Jurkat, Clone E6-1 (cell line): ENCODE results near the gene FAM81A.
A peak's percentile ranks its signal among the peaks of the same experiment; 100 is the strongest.

Source experiments
- DNase-seq: peaks from one replicate; pipeline ENCODE4 v3.0.0-alpha.2; 2011; ENCODE audit warnings: low read depth, low spot score
- H3K4me3 ChIP-seq: 2 replicates; pipeline ENCODE4 v1.5.1; 2011; ENCODE audit warnings: mild to moderate bottlenecking, low read length, control low read depth, moderate library complexity

Gene FAM81A

GRCh38 chr15:59531066-59531675 is 93.2 kb downstream of the FAM81A start:
- H3K4me3 ChIP-seq, result no peak overlapping the region
- no peak for DNase-seq

- H3K4me3 ChIP-seq, result no peak overlapping the region
- peak; percentile 32 for DNase-seq
Measured at GRCh38 chr15:59532770-59533379, 94.9 kb downstream of the FAM81A start.

GRCh38 chr15:59536553-59536952 is 98.6 kb downstream of the FAM81A start:
- H3K4me3 ChIP-seq, result no peak overlapping the region
- DNase-seq, result no peak

GRCh38 chr15:59537403-59537802 is 99.4 kb downstream of the FAM81A start:
- DNase-seq, result no peak
- no peak overlapping the region for H3K4me3 ChIP-seq

- H3K4me3 ChIP-seq, result no peak overlapping the region
Measured at GRCh38 chr15:59538494-59538893, 100.5 kb downstream of the FAM81A start.

GRCh38 chr15:59539799-59540198 is 101.8 kb downstream of the FAM81A start:
- no peak overlapping the region for H3K4me3 ChIP-seq
- no peak for DNase-seq

More at GRCh38 chr15:59538494-59538893, 100.5 kb downstream of the FAM81A start:
- no peak for DNase-seq

- H3K4me3 ChIP-seq, result no peak overlapping the region
- no peak for DNase-seq
Measured at GRCh38 chr15:59540654-59541053, 102.7 kb downstream of the FAM81A start.

- no peak overlapping the region for H3K4me3 ChIP-seq
- no peak for DNase-seq
Measured at GRCh38 chr15:59541750-59542149, 103.8 kb downstream of the FAM81A start.

- H3K4me3 ChIP-seq, result no peak overlapping the region
- no peak for DNase-seq
Measured at GRCh38 chr15:59543721-59544547, 105.9 kb downstream of the FAM81A start.

GRCh38 chr15:59545573-59545972 is 107.6 kb downstream of the FAM81A start:
- H3K4me3 ChIP-seq, result no peak overlapping the region
- DNase-seq, result no peak

GRCh38 chr15:59548501-59549226 is 110.7 kb downstream of the FAM81A start:
- no peak overlapping the region for H3K4me3 ChIP-seq

GRCh38 chr15:59549301-59550185 is 111.6 kb downstream of the FAM81A start:
- no peak overlapping the region for H3K4me3 ChIP-seq
- DNase-seq, result no peak

More at GRCh38 chr15:59548501-59549226, 110.7 kb downstream of the FAM81A start:
- no peak for DNase-seq

GRCh38 chr15:59550530-59550929 is 112.5 kb downstream of the FAM81A start:
- H3K4me3 ChIP-seq, result no peak overlapping the region

GRCh38 chr15:59550956-59551355 is 113.0 kb downstream of the FAM81A start:
- DNase-seq, result no peak
- no peak overlapping the region for H3K4me3 ChIP-seq

More at GRCh38 chr15:59550530-59550929, 112.5 kb downstream of the FAM81A start:
- DNase-seq, result no peak

GRCh38 chr15:59553879-59554735 is 116.1 kb downstream of the FAM81A start:
- no peak for DNase-seq
- no peak overlapping the region for H3K4me3 ChIP-seq

GRCh38 chr15:59555696-59556095 is 117.7 kb downstream of the FAM81A start:
- no peak for DNase-seq
- no peak overlapping the region for H3K4me3 ChIP-seq

GRCh38 chr15:59556380-59556779 is 118.4 kb downstream of the FAM81A start:
- DNase-seq, result no peak
- H3K4me3 ChIP-seq, result no peak overlapping the region

- no peak for DNase-seq
- no peak overlapping the region for H3K4me3 ChIP-seq
Measured at GRCh38 chr15:59557581-59557980, 119.6 kb downstream of the FAM81A start.
